T-helper 1 cell treated with Interleukin-12 subunit alpha and Interleukin-12 subunit beta and Interleukin-4 antibody, amounts not matched to agents 30 ng/mL and 1 ng/mL, for 36 hours (primary cell): ENCODE results near the gene ANKRD13A. TPM values are rescaled to one million over a fixed set of nuclear protein-coding genes. Genes with fewer than 3 reads are reported as not detected.

Experiments used
- intact Hi-C: fragments of 100-400 bp; cut with micrococcal nuclease; formaldehyde crosslinking; loops from one replicate; pipeline ENCODE4 v1.15.1; 2024
- total RNA-seq: library from RNA; stranded (reverse); gene quantifications from 2 replicates; pipeline ENCODE4 v1.2.3, GENCODE V29; 2022

The ANKRD13A gene
- total RNA-seq: 78.8 and 82.1 TPM in 2 replicates

GRCh38 chr12:109998904-109999648 lies at the start of gene ANKRD13A:
Gene ANKRD13A (plus strand): TSS chr12:109999430. CDS start chr12:109999689, 259 bp downstream.
- intact Hi-C loops: loop anchor here (1.0 to 10.0 kb wide), 6 partner anchors 26 to 586 kb away; partner anchors contain the start of genes ANAPC7, FAM222A, PPTC7 and TCHP

- intact Hi-C loops: no loop called here
Measured at GRCh38 chr12:109950625-109951024, 48.6 kb upstream of the ANKRD13A start.

- intact Hi-C loops: no loop called here
Measured at GRCh38 chr12:109951136-109951535, 48.1 kb upstream of the ANKRD13A start.

GRCh38 chr12:109951751-109952150 lies 47.5 kb upstream of the ANKRD13A start:
- intact Hi-C loops: no loop called here

GRCh38 chr12:109952160-109952858 lies 46.9 kb upstream of the ANKRD13A start:
- intact Hi-C loops: no loop called here

GRCh38 chr12:109952873-109953272 lies 46.4 kb upstream of the ANKRD13A start:
- intact Hi-C loops: no loop called here

DNA sequence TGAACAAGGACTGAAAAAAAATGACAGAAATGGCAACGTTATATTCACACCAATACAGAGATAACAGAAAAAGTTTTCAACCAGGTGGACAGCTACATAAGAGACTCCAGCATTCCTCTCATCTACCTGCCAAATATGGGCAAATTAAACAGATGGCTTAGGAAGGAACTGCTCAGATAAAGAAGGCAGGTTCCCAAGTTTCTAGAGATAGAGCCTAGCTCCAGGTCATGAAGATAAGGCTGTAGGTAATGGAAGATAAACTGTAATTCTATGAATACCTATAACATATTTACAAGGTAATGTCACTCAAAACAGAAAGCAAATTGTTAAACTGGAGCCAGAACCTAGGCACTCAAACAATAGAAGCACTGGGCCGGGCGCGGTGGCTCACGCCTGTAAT lies 45.6 kb upstream of the ANKRD13A start:
- intact Hi-C loops: no loop called here

DNA sequence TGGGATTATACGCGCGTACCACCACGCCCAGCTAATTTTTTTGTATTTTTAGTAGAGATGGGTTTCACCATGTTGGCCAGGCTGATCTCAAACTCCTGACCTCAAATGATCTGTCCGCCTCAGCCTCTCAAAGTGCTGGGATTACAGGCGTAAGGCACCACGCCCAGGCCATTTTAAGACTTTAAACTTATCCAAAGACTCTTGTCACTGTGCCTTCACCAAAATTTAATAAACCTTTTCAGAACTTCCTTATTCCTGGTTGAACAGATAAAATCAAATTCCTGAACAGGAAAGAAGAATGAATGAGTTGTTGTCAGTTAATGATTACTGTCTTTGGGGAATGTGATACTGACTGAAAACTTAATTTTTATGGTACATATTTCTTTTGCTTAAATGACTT lies 40.9 kb upstream of the ANKRD13A start:
- intact Hi-C loops: no loop called here

DNA sequence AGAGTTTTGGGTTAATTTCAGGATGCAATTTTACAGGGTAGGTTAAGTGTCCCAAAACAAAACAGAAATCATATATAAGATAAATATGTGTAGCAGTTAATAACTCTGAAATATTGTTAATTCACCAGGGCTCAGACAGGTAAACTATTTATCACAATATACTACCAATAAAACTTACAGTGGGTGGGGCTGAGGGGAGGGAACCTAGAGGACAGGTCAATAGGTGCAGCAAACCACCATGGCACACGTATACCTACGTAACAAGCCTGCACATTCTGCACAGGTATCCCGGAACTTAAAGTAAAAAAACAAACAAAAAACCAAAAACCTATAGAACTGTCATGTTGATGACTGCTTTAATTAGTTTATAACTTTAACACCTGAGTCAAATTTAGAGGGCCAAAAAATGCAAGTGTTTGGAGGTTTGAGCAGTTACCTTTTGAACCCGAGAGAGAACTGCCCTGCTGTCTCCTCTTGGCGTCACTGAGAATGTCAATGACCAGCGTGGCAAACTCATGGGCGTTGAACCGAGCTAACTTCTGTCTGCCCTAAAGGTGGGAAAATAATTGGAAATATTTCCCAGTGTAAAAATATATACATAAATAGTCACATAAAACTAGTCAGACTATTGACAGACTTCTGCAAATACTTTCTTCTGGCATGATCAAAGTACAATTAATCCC lies 39.7 kb upstream of the ANKRD13A start:
- intact Hi-C loops: no loop called here

GRCh38 chr12:109961201-109961600 lies 38.0 kb upstream of the ANKRD13A start:
- intact Hi-C loops: no loop called here

DNA sequence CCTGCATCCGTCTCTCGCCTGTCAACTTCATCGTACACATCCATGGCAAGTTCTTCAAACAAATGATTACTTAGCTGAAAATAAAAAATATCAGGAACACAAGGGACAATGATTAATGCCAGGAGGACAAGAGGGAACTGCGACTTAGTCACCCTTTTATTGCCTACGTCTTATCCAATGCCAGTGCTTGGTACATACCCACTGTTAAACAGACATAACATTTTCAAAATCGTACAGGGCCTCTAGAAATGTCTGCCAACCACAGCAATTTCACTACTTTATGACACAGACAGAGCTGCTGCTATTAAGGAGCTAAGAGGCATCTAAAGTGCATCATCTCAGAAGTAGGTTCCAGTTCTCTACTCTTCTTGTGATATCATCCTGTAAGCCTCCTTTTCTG lies 37.6 kb upstream of the ANKRD13A start:
- intact Hi-C loops: no loop called here

- intact Hi-C loops: no loop called here
Measured at GRCh38 chr12:109962398-109962797, 36.8 kb upstream of the ANKRD13A start.

GRCh38 chr12:109963330-109963729 lies 35.9 kb upstream of the ANKRD13A start:
- intact Hi-C loops: no loop called here

GRCh38 chr12:109963743-109964429 lies 35.3 kb upstream of the ANKRD13A start:
- intact Hi-C loops: no loop called here

DNA sequence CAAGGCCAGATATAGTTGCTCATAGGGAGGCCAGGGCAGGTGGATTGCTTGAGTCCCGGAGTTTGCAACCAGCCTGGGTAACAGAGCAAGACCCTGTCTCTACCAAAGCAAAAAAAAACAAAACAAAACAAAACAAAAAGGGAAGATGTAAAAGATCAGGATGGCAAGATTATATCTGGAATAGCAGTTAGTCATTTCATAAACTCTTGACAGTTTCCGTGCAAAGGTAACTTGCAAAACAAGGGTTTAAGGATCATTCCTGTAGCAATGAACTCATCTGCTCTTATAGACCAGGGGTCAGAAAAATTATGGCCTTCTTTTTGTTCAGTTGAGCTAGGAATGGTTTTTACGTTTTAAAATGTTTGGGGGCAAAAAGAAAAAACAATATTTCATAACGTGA lies 32.7 kb upstream of the ANKRD13A start:
- intact Hi-C loops: no loop called here

GRCh38 chr12:109967383-109968031 lies 31.7 kb upstream of the ANKRD13A start:
- intact Hi-C loops: no loop called here

GRCh38 chr12:109968032-109968420 lies 31.2 kb upstream of the ANKRD13A start:
- intact Hi-C loops: no loop called here

DNA sequence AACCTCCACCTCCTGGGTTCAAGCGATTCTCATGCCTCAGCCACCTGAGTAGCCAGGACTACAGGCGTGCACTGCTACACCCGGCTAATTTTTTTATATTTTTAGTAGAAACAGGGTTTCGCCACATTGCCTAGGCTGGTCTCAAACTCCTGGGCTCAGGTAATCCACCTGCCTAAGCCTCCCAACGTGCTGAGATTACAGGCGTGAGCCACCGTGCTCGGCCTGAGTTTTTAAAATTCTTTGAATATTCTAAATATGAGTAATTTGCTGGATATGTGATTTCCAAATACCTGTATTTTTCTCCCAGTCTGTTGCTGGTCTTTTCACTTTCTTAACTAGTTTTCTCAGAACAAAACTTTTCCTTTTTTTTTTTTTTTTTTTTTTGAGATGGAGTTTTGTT lies 30.4 kb upstream of the ANKRD13A start:
- intact Hi-C loops: no loop called here

- intact Hi-C loops: loop anchor here (1.0 kb wide), 2 partner anchors 8 to 26 kb away; partner anchors contain the start of gene ANKRD13A
Measured at GRCh38 chr12:109972821-109973220, 26.4 kb upstream of the ANKRD13A start.

GRCh38 chr12:109981311-109981710 lies 17.9 kb upstream of the ANKRD13A start:
- intact Hi-C loops: loop anchor here (1.0 kb wide), 2 partner anchors 8 to 13 kb away; no protein-coding TSS in a partner anchor

GRCh38 chr12:109982210-109982609 lies 17.0 kb upstream of the ANKRD13A start:
- intact Hi-C loops: no loop called here
